CD4-positive, CD25-positive, alpha-beta regulatory T cell (primary cell): Measurements from ENCODE around the gene MEGF10. TPM values are rescaled to one million over a fixed set of nuclear protein-coding genes. Genes with fewer than 3 reads are reported as not detected.

ENCODE experiments used
- ATAC-seq, 2 donors: fragments of 150-1000 bp; cut with Tn5 transposase; one replicate each; pipeline ENCODE4 v1.10.0; 2021; ENCODE audit warnings: low read depth in 2 of 2, moderate number of reproducible peaks in 2 of 2, moderate library complexity in 1 of 2
- DNase-seq, 3 donors: peaks; one replicate each; pipeline versions ENCODE4 v3.0.0 to v3.0.0-alpha.2; 2012 to 2022; ENCODE audit warnings: mixed read lengths in 1 of 3
- H3K27ac ChIP-seq: one replicate; pipeline ENCODE4 v1.7.0; 2013; ENCODE audit warnings: mild to moderate bottlenecking, low read length; ENCODE audit not compliant: insufficient read depth, poor library complexity, severe bottlenecking
- H3K27me3 ChIP-seq: one replicate; pipeline ENCODE4 v1.7.0; 2013; ENCODE audit warnings: low read length; ENCODE audit not compliant: control insufficient read depth, insufficient read depth
- H3K36me3 ChIP-seq: one replicate; pipeline ENCODE4 v1.7.0; 2013; ENCODE audit warnings: mild to moderate bottlenecking, low read length, moderate library complexity; ENCODE audit not compliant: control insufficient read depth, insufficient read depth
- H3K4me1 ChIP-seq: 2 replicates; pipeline ENCODE4 v1.7.0; 2013; ENCODE audit warnings: mild to moderate bottlenecking, low read length; ENCODE audit not compliant: insufficient read depth, control insufficient read depth, poor library complexity, severe bottlenecking
- H3K4me3 ChIP-seq: one replicate; pipeline ENCODE4 v1.7.0; 2013; ENCODE audit warnings: low read depth, mild to moderate bottlenecking, low read length, moderate library complexity
- H3K9me3 ChIP-seq, 2 experiments: 1 replicate in 1 of 2; 2 replicates in 1 of 2; pipeline ENCODE4 v1.7.0; 2013; ENCODE audit warnings: low read length in 2 of 2, mild to moderate bottlenecking in 1 of 2, moderate library complexity in 1 of 2; ENCODE audit not compliant: control insufficient read depth in 2 of 2
- H3K27ac Mint-ChIP-seq, 3 donors: one replicate each; pipeline ENCODE4 v1.8.0; 2020 to 2022; ENCODE audit warnings: mild to moderate bottlenecking in 3 of 3, mixed read lengths in 3 of 3, moderate library complexity in 2 of 3
- H3K27me3 Mint-ChIP-seq: one replicate; pipeline ENCODE4 v1.8.0; 2022; ENCODE audit warnings: mild to moderate bottlenecking, mixed read lengths
- H3K36me3 Mint-ChIP-seq: one replicate; pipeline ENCODE4 v1.8.0; 2020; ENCODE audit warnings: mixed read lengths
- H3K4me1 Mint-ChIP-seq, 4 donors: one replicate each; pipeline ENCODE4 v1.8.0; 2020 to 2022; ENCODE audit warnings: mixed read lengths in 4 of 4, mild to moderate bottlenecking in 1 of 4
- H3K4me3 Mint-ChIP-seq, 4 donors: one replicate each; pipeline ENCODE4 v1.8.0; 2020 to 2022; ENCODE audit warnings: mild to moderate bottlenecking in 4 of 4, mixed read lengths in 4 of 4, moderate library complexity in 3 of 4
- H3K9me3 Mint-ChIP-seq, 7 donors: one replicate each; pipeline ENCODE4 v1.8.0; 2020 to 2022; ENCODE audit warnings: mixed read lengths in 7 of 7, mild to moderate bottlenecking in 3 of 7, moderate library complexity in 2 of 7
- polyA plus RNA-seq, 4 donors: library from polyadenylated mRNA; unstranded; fragments of 300-500 nt; fragmentation: Illumina TruSeq; gene quantifications; one replicate each; pipeline ENCODE4 v1.2.3, GENCODE V29; 2021
- total RNA-seq: library from RNA; stranded (reverse); gene quantifications from one replicate; pipeline ENCODE4 v1.2.3, GENCODE V29; 2022

The MEGF10 gene
- total and polyA plus RNA-seq, 5 donors from 2014 or later: 0.09 to 0.30 TPM; not detected in 3

DNA sequence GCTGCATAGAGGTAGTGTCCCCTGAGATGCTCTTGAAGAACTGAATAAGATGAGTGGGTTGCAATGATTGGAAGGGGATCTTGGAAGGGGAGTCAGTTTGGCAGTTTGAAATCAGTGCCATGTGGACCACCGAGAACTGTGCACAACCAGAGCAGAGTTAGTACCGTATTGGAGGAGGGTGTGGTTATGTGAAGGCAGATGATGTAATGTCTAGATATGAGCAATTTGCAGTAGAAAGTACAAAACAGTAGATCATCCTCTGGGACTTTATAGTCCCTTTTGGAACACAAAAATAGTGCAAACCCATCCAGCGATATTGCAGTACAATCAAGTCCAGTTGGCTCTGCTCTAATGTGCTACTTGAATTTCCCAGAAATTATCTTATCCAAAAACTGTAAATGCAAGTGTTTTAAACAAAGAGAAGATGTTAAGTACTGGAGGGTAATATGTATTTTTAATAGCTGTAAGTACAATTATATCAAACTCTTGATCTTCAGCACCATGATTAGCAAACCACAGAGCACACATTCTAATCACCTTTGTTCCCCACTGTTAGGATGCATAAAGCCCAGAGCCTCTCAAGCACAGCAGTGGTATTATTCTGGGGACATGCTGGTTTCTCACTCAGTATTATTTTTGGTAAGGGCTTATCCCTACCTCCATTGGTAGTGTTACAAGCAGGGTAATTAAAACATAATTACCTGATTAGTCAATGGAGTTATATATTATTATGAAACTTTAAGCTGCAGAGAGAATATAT lies 41.5 kb downstream of the MEGF10 start:
- no peaks in the 10 kb centered on the region for H3K4me1 Mint-ChIP-seq
- peaks cover 34% of the 10 kb centered on the region for H3K27me3 Mint-ChIP-seq
- H3K9me3 ChIP-seq: no peaks in the 10 kb centered on the region
- DNase-seq (no peak), ATAC-seq (no peak)
- H3K36me3 ChIP-seq: no peaks in the 10 kb centered on the region
- no peak overlapping the region for H3K27ac ChIP-seq
- no peaks in the 10 kb centered on the region for H3K4me1 ChIP-seq
- no peak overlapping the region for H3K4me3 Mint-ChIP-seq
- H3K27me3 ChIP-seq: peaks cover 13% of the 10 kb centered on the region
- no peak overlapping the region for H3K27ac Mint-ChIP-seq
- H3K36me3 Mint-ChIP-seq: no peaks in the 10 kb centered on the region
- no peak overlapping the region for H3K4me3 ChIP-seq
- H3K9me3 Mint-ChIP-seq: peaks cover 0 to 2% (median 0%) of the 10 kb centered on the region in 7 donors

- Mint-ChIP-seq H3K4me1 (no peaks in the 10 kb centered on the region), H3K36me3 (no peaks in the 10 kb centered on the region), H3K4me3 (no peak overlapping the region), H3K9me3 (peaks cover 0 to 2% (median 0%) of the 10 kb centered on the region in 7 donors), H3K27ac (no peak overlapping the region), H3K27me3 (peaks cover 37% of the 10 kb centered on the region)
- peaks cover 11% of the 10 kb centered on the region for H3K27me3 ChIP-seq
- H3K4me1 ChIP-seq: no peaks in the 10 kb centered on the region
- H3K4me3 ChIP-seq: no peak overlapping the region
- ATAC-seq (no peak), DNase-seq (no peak)
- H3K9me3 ChIP-seq: no peaks in the 10 kb centered on the region
- H3K36me3 ChIP-seq: no peaks in the 10 kb centered on the region
- no peak overlapping the region for H3K27ac ChIP-seq
Observed at GRCh38 chr5:127333483-127333882, 42.9 kb downstream of the MEGF10 start.

- H3K27ac Mint-ChIP-seq: no peak overlapping the region
- no peak overlapping the region for H3K27ac ChIP-seq
- no peaks in the 10 kb centered on the region for H3K4me1 ChIP-seq
- no peak overlapping the region for H3K4me3 ChIP-seq
- no peaks in the 10 kb centered on the region for H3K36me3 ChIP-seq
- no peaks in the 10 kb centered on the region for H3K4me1 Mint-ChIP-seq
- peaks cover 30% of the 10 kb centered on the region for H3K27me3 Mint-ChIP-seq
- peaks cover 6% of the 10 kb centered on the region for H3K27me3 ChIP-seq
- no peak for DNase-seq
- H3K4me3 Mint-ChIP-seq: no peak overlapping the region
- peaks cover 0 to 2% (median 0%) of the 10 kb centered on the region in 7 donors for H3K9me3 Mint-ChIP-seq
- ATAC-seq: no peak
- no peaks in the 10 kb centered on the region for H3K36me3 Mint-ChIP-seq
- H3K9me3 ChIP-seq: no peaks in the 10 kb centered on the region
Observed at GRCh38 chr5:127335381-127335780, 44.8 kb downstream of the MEGF10 start.

DNA sequence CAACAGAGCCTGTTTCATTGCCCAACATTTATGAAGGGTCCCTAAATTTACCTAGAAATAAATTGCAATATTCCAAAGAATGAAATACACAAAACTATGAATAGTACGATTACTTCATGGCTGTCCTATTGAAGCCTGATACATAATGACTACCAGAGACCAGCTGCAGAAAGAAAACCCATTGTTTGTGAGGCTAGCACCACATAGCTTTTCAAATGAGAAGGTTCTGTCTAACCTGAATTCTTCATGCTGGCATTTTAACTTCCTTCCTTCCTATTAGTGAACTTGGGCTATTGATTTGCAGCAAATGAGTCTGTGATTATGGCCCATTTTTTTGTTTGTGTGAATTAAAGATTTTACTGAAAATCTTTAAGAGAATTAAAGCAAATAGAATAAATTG lies 47.3 kb downstream of the MEGF10 start:
- H3K9me3 Mint-ChIP-seq: no peaks in the 10 kb centered on the region
- H3K36me3 Mint-ChIP-seq: no peaks in the 10 kb centered on the region
- no peaks in the 10 kb centered on the region for H3K4me1 Mint-ChIP-seq
- Histone ChIP-seq H3K4me3 (no peak overlapping the region), H3K36me3 (no peaks in the 10 kb centered on the region), H3K27me3 (peaks cover 4% of the 10 kb centered on the region), H3K9me3 (no peaks in the 10 kb centered on the region), H3K27ac (no peak overlapping the region), H3K4me1 (no peaks in the 10 kb centered on the region)
- ATAC-seq (no peak), DNase-seq (no peak)
- peaks cover 14% of the 10 kb centered on the region for H3K27me3 Mint-ChIP-seq
- no peak overlapping the region for H3K27ac Mint-ChIP-seq
- no peak overlapping the region for H3K4me3 Mint-ChIP-seq

DNA sequence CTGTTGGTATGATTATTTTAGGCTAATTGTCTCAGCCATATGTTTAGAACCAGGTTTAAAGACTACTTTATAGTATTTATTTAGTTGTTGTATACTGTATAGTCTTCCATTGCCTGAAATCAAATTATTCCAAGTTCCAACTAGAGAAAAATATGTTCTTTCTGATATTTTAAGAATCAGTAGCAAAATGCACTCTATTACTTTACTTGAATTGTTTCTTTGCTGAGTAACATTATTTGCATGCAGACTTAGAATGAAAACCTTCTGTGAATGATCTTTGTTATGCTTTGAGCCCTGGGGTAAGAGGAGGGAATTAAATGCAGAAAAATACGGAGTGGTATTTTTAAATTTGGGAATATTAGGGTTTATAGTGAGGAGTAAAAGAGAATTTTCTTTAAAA lies 47.9 kb downstream of the MEGF10 start:
- Histone ChIP-seq H3K4me3 (no peak overlapping the region), H3K27me3 (peaks cover 4% of the 10 kb centered on the region), H3K9me3 (no peaks in the 10 kb centered on the region), H3K4me1 (no peaks in the 10 kb centered on the region), H3K27ac (no peak overlapping the region), H3K36me3 (no peaks in the 10 kb centered on the region)
- no peak for ATAC-seq
- no peak overlapping the region for H3K27ac Mint-ChIP-seq
- H3K36me3 Mint-ChIP-seq: no peaks in the 10 kb centered on the region
- H3K9me3 Mint-ChIP-seq: peaks cover 0 to 2% (median 0%) of the 10 kb centered on the region in 7 donors
- H3K4me1 Mint-ChIP-seq: no peaks in the 10 kb centered on the region
- no peak overlapping the region for H3K4me3 Mint-ChIP-seq
- DNase-seq: no peak
- H3K27me3 Mint-ChIP-seq: peaks cover 15% of the 10 kb centered on the region

GRCh38 chr5:127340606-127341005 lies 50.0 kb downstream of the MEGF10 start:
- H3K4me3 Mint-ChIP-seq: no peak overlapping the region
- no peaks in the 10 kb centered on the region for H3K36me3 Mint-ChIP-seq

GRCh38 chr5:127342364-127342763 lies 51.8 kb downstream of the MEGF10 start:
- H3K27ac Mint-ChIP-seq: no peak overlapping the region
- no peaks in the 10 kb centered on the region for H3K4me1 Mint-ChIP-seq
- no peaks in the 10 kb centered on the region for H3K9me3 ChIP-seq
- ATAC-seq (no peak), DNase-seq (no peak)
- no peak overlapping the region for H3K4me3 Mint-ChIP-seq
- H3K4me1 ChIP-seq: no peaks in the 10 kb centered on the region
- no peak overlapping the region for H3K4me3 ChIP-seq
- H3K9me3 Mint-ChIP-seq: peaks cover 0 to 3% (median 0%) of the 10 kb centered on the region in 7 donors
- no peaks in the 10 kb centered on the region for H3K27me3 ChIP-seq
- no peaks in the 10 kb centered on the region for H3K36me3 Mint-ChIP-seq
- no peaks in the 10 kb centered on the region for H3K36me3 ChIP-seq
- no peak overlapping the region for H3K27ac ChIP-seq
- H3K27me3 Mint-ChIP-seq: peaks cover 27% of the 10 kb centered on the region

More at GRCh38 chr5:127340606-127341005, 50.0 kb downstream of the MEGF10 start:
- Histone ChIP-seq H3K4me3 (no peak overlapping the region), H3K4me1 (no peaks in the 10 kb centered on the region), H3K27ac (no peak overlapping the region), H3K9me3 (no peaks in the 10 kb centered on the region), H3K36me3 (no peaks in the 10 kb centered on the region), H3K27me3 (peaks cover 4% of the 10 kb centered on the region)
- ATAC-seq: no peak
- Mint-ChIP-seq H3K9me3 (peaks cover 0 to 3% (median 0%) of the 10 kb centered on the region in 7 donors), H3K4me1 (no peaks in the 10 kb centered on the region), H3K27ac (no peak overlapping the region), H3K27me3 (peaks cover 17% of the 10 kb centered on the region)
- no peak for DNase-seq

- Mint-ChIP-seq H3K4me3 (no peak overlapping the region), H3K27me3 (peaks cover 25% of the 10 kb centered on the region), H3K9me3 (peaks cover 0 to 3% (median 0%) of the 10 kb centered on the region in 7 donors), H3K27ac (no peak overlapping the region), H3K36me3 (no peaks in the 10 kb centered on the region), H3K4me1 (no peaks in the 10 kb centered on the region)
- no peak for ATAC-seq
- Histone ChIP-seq H3K27ac (no peak overlapping the region), H3K9me3 (no peaks in the 10 kb centered on the region), H3K4me3 (no peak overlapping the region), H3K4me1 (no peaks in the 10 kb centered on the region), H3K27me3 (no peaks in the 10 kb centered on the region), H3K36me3 (no peaks in the 10 kb centered on the region)
- no peak for DNase-seq
Observed at GRCh38 chr5:127343313-127343712, 52.7 kb downstream of the MEGF10 start.
